Lower leg skin (tissue), 3 donors: ENCODE measurements around the gene DDX39A.

Experiments
- POLR2A ChIP-seq, 2 donors: fragments of 450-650 bp; IDR thresholded peaks; one replicate each; pipeline ENCODE4 v1.6.1; 2016 to 2017; ENCODE audit warnings: antibody characterized with exemption in 2 of 2, mild to moderate bottlenecking in 1 of 2, moderate library complexity in 1 of 2
- TF ChIP-seq, protein P1 (sequence below), 3 donors: fragments of 450-650 bp; IDR thresholded peaks; one replicate each; pipeline ENCODE4 v1.5.1; 2016; ENCODE audit warnings: antibody characterized with exemption in 3 of 3, mild to moderate bottlenecking in 3 of 3, moderate library complexity in 2 of 3

DNA sequence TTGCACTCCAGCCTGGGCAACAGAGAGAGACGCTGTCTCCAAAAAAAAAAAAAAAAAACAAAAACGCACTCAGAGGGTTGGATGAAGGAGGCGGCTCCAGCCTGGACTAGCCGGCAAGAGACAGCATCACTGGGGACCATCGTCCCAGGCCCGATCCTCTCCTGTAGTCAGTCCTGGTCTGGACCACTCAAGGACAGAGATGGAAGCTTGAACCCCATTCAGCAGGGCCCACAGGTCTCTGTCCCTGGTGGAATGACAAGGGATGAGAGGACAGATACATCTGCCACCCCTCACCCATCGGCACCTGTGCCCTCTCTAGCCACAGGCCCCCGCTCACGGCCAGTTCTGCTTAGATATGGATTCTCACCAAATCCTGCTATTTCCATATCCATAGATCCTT, 23.9 kb downstream of the DDX39A start:
- TF ChIP-seq, protein P1, sequence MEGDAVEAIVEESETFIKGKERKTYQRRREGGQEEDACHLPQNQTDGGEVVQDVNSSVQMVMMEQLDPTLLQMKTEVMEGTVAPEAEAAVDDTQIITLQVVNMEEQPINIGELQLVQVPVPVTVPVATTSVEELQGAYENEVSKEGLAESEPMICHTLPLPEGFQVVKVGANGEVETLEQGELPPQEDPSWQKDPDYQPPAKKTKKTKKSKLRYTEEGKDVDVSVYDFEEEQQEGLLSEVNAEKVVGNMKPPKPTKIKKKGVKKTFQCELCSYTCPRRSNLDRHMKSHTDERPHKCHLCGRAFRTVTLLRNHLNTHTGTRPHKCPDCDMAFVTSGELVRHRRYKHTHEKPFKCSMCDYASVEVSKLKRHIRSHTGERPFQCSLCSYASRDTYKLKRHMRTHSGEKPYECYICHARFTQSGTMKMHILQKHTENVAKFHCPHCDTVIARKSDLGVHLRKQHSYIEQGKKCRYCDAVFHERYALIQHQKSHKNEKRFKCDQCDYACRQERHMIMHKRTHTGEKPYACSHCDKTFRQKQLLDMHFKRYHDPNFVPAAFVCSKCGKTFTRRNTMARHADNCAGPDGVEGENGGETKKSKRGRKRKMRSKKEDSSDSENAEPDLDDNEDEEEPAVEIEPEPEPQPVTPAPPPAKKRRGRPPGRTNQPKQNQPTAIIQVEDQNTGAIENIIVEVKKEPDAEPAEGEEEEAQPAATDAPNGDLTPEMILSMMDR (IDR thresholded peaks at IDR 0.05): no peak
- TF ChIP-seq POLR2A (IDR thresholded peaks at IDR 0.05): no peak
